GM18519 (cell line): Measurements from ENCODE around the gene NHLRC3.
"Not testable (repeated sequence)": the region's sequence is repeated elsewhere in the genome, so short reads cannot be mapped to it uniquely, and the experiment has no call there.

Source experiments
- ATAC-seq: cut with Tn5 transposase; IDR thresholded peaks from one replicate; pipeline ENCODE4 v1.9.1; 2021; ENCODE audit warnings: mild to moderate bottlenecking, moderate library complexity; ENCODE audit not compliant: unreplicated experiment, low FRiP score

NHLRC3 gene

DNA sequence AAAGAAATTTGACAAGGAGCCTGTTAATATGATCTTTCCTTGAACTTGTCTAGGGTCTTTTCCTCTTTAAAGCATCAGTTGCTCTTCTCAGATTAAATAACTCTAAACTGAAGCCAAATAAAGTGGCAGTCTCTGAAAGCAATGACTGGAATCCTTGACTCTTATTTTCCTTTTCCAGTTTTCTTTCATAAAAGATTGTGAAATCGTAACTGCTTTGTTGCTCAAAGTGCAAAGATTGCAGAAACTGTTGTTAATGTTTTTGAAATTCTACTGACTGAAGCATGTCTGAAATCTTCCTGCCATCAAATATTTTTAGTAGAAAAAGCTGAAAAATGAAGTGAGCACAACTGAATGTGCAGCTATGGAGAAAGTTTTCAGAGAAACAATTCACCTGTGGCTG, 1.9 kb downstream of the NHLRC3 start:
- ATAC-seq, result no peak

GRCh38 chr13:39044536-39044935, 6.3 kb downstream of the NHLRC3 start:
- peak; percentile 49 for ATAC-seq

- no peak for ATAC-seq
Measured at GRCh38 chr13:39047560-39047959, 9.3 kb downstream of the NHLRC3 start.

DNA sequence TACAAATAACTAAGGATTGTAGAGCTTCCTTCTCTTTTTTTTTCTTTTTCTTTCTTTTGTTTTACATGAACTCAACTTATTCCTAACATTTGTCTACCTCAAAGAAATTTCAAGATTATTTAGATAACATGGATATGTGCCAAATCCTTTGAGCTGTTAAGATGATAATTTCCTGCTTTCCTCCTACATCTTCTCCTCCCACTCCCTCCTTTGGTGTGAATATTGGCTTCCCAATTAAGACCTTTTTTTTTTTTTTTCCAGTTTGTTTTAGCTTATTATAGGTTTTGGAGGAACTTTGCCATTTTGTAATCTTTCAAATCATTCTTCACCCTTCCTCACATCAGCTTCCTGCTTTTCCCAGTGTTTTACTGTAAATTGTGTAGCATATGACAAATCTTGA, 10.6 kb downstream of the NHLRC3 start:
- ATAC-seq, result no peak

- no peak for ATAC-seq
Measured at GRCh38 chr13:39049274-39049673, 11.0 kb downstream of the NHLRC3 start.

GRCh38 chr13:39051157-39051556, 12.9 kb downstream of the NHLRC3 start:
- ATAC-seq, result peak; percentile 43

- no peak for ATAC-seq
Measured at GRCh38 chr13:39052944-39053343, 14.7 kb downstream of the NHLRC3 start.

DNA sequence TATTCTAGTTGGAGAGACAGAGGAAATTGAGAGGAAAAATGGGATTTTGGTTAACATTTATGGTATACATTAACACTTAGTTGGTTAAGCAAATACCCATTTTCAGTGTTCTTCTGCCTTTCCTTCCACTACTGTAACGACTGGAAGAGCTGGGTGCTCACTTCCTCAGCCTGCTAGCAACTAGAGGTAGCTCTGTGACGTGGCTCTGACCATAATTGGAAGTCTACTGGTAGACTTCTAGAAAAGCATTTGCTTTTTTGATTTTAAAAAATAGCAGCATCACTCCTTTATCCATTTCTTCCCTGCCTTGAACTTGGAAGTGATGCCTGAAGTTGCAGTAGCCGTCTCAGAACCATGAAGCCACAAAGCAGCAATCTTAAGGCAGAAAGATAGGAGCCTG, 15.9 kb downstream of the NHLRC3 start:
- ATAC-seq, result no peak

- ATAC-seq, result no peak
Measured at GRCh38 chr13:39056018-39056417, 17.8 kb downstream of the NHLRC3 start.

DNA sequence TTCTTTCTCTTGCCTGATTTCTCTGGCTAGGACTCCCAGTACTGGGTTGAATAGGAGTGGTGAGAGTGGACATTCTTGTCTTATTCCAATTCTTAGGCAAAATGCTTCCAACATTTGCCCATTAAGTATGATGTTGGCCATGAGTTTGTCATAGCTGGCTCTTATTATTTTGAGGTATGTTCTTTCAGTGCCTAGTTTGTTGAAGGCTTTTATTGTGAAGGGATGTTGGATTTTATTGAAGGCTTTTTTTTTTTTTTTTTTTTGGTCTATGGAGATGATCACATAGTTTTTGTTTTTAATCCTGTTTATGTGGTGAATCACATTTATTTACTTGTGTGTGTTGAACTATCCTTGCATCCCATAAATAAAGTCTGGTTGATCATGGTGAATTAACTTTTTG, 19.8 kb downstream of the NHLRC3 start:
- ATAC-seq, result no peak

DNA sequence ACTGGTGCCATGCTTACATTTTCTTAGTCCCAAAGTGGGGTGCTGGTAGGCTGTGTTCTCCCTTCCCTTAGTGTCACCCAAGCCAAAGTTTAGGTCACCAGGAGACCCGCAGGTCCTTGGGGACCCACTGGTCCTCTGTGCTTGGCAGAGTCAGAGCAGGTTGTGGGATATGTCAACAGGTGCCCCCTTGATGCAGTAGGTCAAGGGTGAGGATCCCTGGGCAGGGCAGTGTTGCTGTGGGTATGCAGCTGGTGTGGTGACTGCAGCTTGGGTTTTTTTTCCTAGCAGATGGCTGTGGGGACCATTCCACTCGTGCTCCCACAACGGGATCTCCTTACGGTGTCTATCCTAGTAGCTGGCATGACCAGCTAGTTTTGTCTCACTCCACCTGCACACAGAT, 23.7 kb downstream of the NHLRC3 start:
- ATAC-seq, result no peak

- no peak for ATAC-seq
Measured at GRCh38 chr13:39072842-39073241, 34.6 kb downstream of the NHLRC3 start.

GRCh38 chr13:39073983-39074382, 35.7 kb downstream of the NHLRC3 start:
- no peak for ATAC-seq

GRCh38 chr13:39086251-39086945, 48.1 kb downstream of the NHLRC3 start:
- not testable (repeated sequence) for ATAC-seq

GRCh38 chr13:39091586-39091985, 53.3 kb downstream of the NHLRC3 start:
- ATAC-seq, result no peak

DNA sequence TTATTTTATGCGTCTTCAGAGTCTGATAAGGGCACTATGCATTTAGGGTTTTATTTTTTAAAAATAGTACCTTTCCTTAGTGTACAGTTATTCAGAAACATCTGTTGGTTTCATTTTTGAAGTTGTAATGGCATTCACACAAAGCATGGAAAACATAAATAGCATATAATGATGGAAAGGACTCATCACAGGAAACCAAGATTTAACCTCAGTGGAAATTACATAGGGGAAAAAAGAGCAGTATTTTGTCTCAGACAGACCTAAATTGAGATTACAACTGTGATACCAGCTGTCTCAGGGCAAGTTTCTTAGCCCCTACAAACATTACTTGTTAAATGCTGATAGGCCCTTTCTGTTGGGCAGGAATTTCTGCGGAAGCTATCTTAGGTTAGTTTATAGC, 57.2 kb downstream of the NHLRC3 start:
- no peak for ATAC-seq

GRCh38 chr13:39099231-39099630, 61.0 kb downstream of the NHLRC3 start:
- ATAC-seq, result no peak
